ENCODE results near the gene EXOSC10. TPM values are rescaled to one million over a fixed set of nuclear protein-coding genes. Genes with fewer than 3 reads are reported as not detected.
"Not testable (repeated sequence)": the region's sequence is repeated elsewhere in the genome, so short reads cannot be mapped to it uniquely, and the experiment has no call there.

EXOSC10 gene
- total RNA-seq, 2 donors from 2014 or later = 48.0 to 55.2 TPM

- H3K4me1 ChIP-seq = no peaks in the 10 kb centered on the region
- TF ChIP-seq, protein P1, sequence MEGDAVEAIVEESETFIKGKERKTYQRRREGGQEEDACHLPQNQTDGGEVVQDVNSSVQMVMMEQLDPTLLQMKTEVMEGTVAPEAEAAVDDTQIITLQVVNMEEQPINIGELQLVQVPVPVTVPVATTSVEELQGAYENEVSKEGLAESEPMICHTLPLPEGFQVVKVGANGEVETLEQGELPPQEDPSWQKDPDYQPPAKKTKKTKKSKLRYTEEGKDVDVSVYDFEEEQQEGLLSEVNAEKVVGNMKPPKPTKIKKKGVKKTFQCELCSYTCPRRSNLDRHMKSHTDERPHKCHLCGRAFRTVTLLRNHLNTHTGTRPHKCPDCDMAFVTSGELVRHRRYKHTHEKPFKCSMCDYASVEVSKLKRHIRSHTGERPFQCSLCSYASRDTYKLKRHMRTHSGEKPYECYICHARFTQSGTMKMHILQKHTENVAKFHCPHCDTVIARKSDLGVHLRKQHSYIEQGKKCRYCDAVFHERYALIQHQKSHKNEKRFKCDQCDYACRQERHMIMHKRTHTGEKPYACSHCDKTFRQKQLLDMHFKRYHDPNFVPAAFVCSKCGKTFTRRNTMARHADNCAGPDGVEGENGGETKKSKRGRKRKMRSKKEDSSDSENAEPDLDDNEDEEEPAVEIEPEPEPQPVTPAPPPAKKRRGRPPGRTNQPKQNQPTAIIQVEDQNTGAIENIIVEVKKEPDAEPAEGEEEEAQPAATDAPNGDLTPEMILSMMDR (IDR thresholded peaks at IDR 0.05) = no peak
- H3K9ac ChIP-seq (ENCODE audit: low read depth in 2 of 2, low read length in 2 of 2) = no peak overlapping the region
- no peaks in the 10 kb centered on the region for H3K36me3 ChIP-seq
- no peak for DNase-seq
- H3K27me3 ChIP-seq = no peaks in the 10 kb centered on the region
- intact Hi-C loops (cut with DNase I) = loop anchor here (5.0 kb wide), 1 partner anchor 603 kb away; no protein-coding TSS in a partner anchor
- H3K4me3 ChIP-seq = no peak overlapping the region
- no peaks in the 10 kb centered on the region for H3K9me3 ChIP-seq
- no peak overlapping the region for H3K27ac ChIP-seq
Measured at GRCh38 chr1:11039351-11040104, 60.1 kb downstream of the EXOSC10 start.

DNA sequence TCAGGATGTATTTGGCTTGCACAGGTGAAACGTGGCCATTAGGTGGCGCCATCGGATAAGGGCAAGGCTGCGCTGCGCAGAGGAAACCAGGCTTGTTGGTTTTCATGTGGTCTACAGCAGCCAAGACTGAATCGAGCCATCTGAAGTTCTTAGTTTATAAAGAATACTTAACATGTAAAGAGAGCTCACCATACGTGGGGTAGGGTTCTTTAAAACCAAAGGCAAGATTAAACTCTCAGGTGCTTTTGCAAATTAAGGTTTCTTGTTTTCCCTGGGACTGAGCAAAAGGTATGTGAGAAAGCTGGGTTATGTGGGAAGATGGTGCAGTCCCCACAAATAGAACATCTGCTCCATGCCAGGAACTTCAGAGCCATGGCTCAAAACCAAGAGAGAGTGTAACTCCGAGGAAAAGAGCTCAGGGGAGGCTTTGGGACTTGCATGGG lies 61.9 kb downstream of the EXOSC10 start:
- TF ChIP-seq, protein P1 (IDR thresholded peaks at IDR 0.05) = peak; percentile 92
- no peaks in the 10 kb centered on the region for H3K27me3 ChIP-seq
- no peaks in the 10 kb centered on the region for H3K36me3 ChIP-seq
- no peaks in the 10 kb centered on the region for H3K4me1 ChIP-seq
- no peak overlapping the region for H3K9ac ChIP-seq (ENCODE audit: low read depth in 2 of 2, low read length in 2 of 2)
- intact Hi-C loops (cut with DNase I) = loop anchor here (5.0 kb wide), 1 partner anchor 605 kb away; no protein-coding TSS in a partner anchor
- no peaks in the 10 kb centered on the region for H3K9me3 ChIP-seq
- DNase-seq = peak; percentile 86
- H3K27ac ChIP-seq = no peak overlapping the region
- H3K4me3 ChIP-seq = no peak overlapping the region

- DNase-seq; H3K4me1 ChIP-seq; H3K9me3 ChIP-seq; H3K4me3 ChIP-seq; H3K9ac ChIP-seq (ENCODE audit: low read depth in 2 of 2, low read length in 2 of 2); H3K36me3 ChIP-seq; H3K27ac ChIP-seq; H3K27me3 ChIP-seq: not testable (repeated sequence)
- intact Hi-C loops (cut with DNase I) = loop anchor here (5.0 kb wide), 1 partner anchor 605 kb away; no protein-coding TSS in a partner anchor
Measured at GRCh38 chr1:11037019-11037739, 62.5 kb downstream of the EXOSC10 start.

DNA sequence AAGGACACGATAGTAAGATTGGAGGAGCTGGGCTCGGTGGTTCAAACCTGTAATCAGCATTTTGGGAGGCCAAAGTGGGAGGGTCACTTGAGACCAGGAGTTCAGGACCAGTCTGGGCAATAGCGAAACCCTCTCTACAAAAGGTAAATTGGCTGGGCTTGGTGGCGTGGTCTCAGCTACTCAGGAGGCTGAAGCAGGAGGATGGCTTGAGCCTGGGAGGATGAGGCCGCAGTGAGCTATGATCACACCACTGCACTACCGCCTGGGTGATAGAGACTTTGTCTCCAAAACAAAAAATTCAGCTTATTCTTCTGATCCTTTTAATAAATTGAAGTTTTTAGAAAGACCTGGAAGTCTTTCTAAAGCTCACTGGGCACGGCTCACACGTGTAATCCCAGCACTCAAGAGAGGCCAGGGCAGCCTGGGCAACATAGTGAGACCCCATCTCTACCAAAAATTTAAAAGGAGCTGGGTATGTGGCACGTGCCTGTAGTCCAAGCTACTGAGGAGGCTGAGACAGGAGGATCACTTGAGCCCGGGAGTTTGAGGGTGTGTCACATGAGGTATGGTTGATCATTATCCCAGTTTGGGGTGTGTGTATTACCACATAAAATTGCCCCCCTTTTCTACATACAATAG lies 67.9 kb downstream of the EXOSC10 start:
- intact Hi-C loops (cut with DNase I) = no loop called here

DNA sequence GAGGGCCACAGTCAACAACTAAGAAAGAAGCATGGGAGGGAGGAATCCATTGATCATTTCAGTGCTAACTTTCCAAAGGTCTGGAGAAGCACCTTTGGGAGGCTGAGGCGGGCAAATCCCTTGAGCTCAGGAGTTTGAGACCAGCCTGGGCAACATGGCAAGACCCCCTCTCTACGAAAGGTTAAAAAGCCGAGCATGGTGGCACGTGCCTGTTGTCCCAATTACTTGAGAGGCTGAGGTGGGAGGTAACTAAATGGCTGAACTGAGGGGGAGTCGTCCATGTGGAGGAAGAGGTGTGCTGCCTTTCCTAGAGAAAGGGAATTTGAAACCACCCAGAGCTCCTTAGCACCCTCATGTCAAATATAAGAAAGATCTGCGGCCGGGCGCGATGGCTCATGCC lies 68.8 kb downstream of the EXOSC10 start:
- Histone ChIP-seq H3K9ac (ENCODE audit: low read depth in 2 of 2, low read length in 2 of 2) (no peak overlapping the region), H3K27ac (no peak overlapping the region), H3K4me1 (no peaks in the 10 kb centered on the region), H3K9me3 (no peaks in the 10 kb centered on the region), H3K4me3 (no peak overlapping the region), H3K27me3 (no peaks in the 10 kb centered on the region), H3K36me3 (no peaks in the 10 kb centered on the region)
- intact Hi-C loops (cut with DNase I) = no loop called here
- TF ChIP-seq, protein P1 (IDR thresholded peaks at IDR 0.05) = no peak
- DNase-seq = no peak

More for the DNA sequence above, 67.9 kb downstream of the EXOSC10 start:
- Histone ChIP-seq H3K9ac (ENCODE audit: low read depth in 2 of 2, low read length in 2 of 2) (no peak overlapping the region), H3K9me3 (no peaks in the 10 kb centered on the region), H3K27ac (no peak overlapping the region), H3K27me3 (no peaks in the 10 kb centered on the region), H3K36me3 (no peaks in the 10 kb centered on the region), H3K4me1 (no peaks in the 10 kb centered on the region), H3K4me3 (no peak overlapping the region)
- TF ChIP-seq, protein P1 (IDR thresholded peaks at IDR 0.05) = no peak
- DNase-seq = no peak
